ENCODE results near the gene FOXB2. TPM values are rescaled to one million over a fixed set of nuclear protein-coding genes. Genes with fewer than 3 reads are reported as not detected.
"Not testable (repeated sequence)": the region's sequence is repeated elsewhere in the genome, so short reads cannot be mapped to it uniquely, and the experiment has no call there.

The FOXB2 gene
- total RNA-seq, 1 experiment from 2014 or later = not detected

DNA sequence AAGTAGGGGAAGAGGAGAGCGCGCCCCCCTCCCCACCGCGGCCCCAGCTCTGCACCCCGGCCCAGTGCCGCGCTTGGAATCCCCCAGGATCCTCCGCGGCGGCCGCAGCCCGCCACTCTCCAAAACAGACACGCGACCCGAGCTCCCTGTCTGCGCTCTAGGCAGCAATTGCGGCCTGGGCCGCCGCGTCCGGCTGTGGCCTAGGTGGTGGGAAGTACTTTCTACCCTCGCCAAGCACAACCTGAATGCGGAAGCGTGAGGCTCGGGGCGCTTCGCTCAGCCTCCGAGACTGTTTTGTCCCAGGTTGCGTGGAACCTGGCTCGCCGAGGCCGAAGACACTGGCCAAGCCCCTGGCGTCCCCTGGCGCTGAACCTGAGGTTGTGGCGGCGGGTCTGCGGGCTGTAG, 3.3 kb upstream of the FOXB2 start:
- DNase-seq (ENCODE audit: low read depth) = no peak

DNA sequence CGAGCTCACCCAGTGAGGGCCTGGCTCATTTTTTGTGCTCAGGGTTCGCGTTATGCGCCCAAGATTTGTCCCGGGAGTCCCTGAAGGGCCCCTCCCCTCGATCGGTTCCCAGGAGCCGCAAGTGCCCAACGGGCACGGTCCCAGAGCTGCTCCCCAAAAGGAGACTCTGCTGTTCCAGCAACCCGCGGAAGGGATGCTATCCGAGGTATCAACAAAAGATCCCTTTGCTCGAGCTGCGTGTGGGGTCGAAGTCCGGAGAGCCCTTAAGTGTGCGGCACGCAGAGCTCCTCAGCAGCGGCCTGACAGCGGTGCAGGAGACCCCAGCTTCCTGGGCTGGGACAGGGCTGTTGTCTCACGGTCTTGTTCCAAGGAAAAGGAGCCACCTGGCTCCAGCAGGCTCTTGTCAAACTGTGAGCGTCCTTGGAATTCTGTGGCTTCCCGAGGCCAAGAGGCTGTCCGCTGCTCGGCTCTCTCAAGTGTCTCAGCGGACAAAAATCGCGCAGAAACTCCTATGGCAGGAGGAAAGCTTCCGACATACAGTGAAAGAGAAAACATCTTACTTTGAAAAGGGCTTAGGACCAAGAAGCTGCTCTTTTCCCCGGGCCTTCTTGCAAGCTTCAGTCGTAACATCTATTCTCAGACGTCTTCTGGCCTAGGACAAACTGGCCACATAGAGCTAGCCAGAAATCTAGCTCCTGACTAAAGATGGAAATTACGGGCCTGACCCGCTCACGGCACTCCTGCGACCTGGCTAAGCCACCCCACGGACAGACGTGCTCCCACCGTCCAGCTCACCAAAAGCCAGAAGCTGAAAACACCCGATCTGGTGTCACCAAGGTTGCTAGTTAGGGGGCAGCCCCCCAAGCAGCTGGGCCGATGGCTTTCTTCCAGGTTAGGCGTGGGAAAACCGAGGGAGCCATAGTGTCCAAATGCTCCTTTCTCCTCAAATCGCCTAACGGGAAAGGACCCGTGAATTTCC, 2.6 kb upstream of the FOXB2 start:
- no peak for DNase-seq (ENCODE audit: low read depth)

DNA sequence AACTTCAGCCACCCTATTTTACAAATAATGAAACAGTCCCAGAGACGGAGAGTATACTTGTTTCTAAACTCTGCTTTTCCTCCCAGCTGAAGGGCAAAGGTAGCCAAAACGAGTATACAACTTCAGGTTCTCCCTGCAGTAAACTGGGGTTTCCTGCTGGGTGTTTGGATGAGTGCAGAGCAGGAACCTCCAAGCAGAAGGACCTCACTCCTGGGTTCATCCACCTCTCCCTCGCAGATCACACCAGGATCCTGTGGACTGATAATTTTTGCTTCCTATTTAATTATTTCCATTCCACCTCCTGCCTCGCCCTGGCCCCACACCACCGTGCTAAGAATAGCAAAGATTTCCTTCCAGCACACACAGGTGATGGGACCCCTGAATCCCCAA, 2.0 kb upstream of the FOXB2 start:
- no peak for DNase-seq (ENCODE audit: low read depth)

DNA sequence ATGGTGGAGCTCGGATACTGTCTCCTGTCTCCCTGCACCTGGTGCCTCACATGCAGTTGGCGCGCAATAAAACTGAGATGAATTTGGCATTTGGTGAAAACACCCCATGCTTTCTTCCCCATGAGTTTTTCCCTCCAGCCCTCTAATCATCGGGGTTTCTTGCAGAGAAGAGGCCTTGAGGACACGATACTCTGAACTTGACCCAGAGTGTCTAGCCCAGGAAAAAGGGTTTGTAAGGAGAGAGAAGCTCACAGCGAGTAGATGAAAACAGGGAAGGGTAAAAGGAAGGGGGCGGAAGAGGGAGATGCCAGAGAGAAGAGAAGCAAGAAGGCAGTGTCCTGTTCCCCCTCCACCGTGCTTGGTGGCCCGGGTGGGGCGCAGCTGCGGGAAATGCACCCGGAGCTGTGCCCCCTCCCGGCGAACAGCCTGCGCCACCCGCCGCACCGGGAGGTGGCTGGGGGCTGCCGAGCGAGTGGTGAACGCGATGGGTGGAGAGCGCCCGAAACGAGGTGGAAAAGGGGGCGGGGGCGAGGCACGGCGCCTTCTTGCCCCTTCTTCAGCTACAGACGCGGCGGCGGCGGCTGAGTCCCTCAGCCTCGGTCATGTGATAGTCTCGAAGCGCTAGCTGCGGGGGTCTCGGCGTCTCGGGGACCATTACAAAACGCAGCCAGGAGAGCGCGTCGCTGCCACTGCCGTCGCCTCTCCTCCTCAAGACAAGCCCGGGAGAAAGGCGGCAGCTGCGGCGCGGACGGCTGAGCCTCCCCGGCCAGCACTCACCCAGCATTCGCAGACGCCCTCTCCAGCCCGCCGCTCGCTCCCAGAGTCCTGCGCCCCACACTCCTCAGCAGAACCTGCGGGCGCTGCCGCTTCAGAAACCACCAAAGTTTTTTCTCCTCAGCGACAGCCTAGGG, 1.1 kb upstream of the FOXB2 start:
- DNase-seq (ENCODE audit: low read depth) = no peak

DNA sequence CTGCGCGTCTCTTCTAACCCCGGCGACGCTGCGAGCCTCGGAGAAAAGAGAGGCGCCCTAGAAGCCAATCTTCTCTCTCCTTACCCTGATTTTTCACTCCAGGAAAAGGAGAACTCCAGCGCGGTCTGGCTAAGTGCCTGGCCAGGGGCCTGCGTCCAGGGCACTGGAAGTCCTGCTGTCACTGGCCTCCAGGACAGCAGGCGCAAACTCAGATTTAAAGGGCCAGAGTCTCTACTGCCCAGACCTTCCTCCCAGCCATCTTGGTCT, 553 bp upstream of the FOXB2 start:
- DNase-seq (ENCODE audit: low read depth) = no peak

DNA sequence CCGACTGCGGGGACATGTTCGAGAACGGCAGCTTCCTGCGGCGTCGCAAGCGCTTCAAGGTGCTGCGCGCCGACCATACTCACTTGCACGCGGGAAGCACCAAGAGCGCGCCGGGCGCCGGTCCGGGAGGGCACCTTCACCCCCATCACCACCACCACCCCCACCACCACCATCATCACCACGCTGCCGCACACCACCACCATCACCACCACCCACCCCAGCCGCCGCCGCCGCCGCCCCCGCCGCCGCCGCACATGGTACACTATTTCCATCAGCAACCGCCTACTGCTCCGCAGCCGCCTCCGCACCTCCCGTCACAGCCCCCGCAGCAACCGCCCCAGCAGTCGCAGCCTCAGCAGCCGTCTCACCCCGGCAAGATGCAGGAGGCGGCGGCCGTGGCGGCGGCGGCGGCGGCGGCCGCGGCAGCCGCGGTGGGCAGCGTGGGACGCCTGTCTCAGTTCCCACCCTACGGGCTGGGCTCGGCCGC, 514 bp downstream of the FOXB2 start:
- no peak for DNase-seq (ENCODE audit: low read depth)

DNA sequence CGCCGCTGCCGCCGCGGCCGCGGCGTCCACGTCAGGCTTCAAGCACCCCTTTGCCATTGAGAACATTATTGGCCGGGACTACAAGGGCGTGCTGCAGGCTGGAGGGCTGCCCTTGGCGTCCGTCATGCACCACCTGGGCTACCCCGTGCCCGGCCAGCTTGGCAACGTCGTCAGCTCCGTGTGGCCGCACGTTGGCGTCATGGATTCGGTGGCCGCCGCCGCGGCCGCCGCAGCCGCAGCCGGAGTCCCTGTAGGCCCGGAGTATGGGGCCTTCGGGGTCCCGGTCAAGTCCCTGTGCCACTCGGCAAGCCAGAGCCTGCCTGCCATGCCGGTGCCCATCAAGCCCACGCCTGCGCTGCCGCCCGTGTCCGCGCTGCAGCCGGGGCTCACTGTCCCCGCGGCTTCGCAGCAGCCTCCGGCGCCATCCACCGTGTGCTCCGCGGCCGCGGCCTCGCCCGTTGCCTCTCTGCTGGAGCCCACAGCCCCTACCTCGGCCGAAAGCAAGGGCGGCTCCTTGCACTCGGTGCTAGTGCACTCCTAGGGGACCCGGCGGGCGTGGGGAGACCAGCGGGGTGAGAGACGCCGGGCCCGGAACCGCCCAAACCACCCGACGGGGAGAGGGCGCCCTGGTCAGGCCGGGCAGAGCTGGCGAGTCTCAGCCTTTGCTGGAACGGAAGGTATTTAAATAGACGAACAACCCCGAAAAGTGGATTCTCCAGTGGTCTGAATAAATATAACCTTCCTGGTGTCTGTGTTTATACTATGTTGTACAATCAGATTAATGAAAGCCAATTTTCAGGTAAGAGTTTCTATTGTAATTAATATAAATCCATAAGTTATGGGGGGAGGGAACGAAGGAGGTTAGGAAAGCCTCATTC, 1.2 kb downstream of the FOXB2 start:
- DNase-seq (ENCODE audit: low read depth) = no peak

DNA sequence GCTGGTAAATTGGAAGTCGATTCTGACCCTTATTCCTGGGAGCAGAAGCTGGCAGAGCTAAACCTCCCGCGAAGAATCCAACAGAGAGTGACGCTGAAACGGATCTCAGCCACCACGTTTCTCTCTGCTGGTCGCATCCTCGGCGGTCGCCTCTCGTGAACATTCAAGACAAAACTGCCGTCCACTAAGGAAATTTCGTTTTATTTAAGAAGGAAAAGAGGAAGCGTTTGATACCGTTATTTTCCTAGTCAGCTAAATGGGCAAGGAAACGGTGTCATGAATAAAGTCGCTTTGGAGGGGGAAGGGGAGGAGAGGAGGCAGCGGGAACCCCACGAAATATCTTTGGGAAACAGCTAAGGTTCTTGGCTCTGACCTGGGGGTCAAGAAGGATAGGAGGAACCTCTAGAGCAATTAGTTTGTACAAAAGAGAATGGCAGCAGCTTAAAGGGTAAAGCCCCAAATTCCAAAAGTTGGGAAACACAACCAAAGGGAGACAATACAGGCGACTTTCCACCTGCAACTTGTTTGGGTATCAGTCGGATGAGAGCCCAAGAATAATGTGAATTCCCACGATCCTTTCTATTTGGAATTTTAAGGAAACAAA, 1.9 kb downstream of the FOXB2 start:
- DNase-seq (ENCODE audit: low read depth) = no peak

DNA sequence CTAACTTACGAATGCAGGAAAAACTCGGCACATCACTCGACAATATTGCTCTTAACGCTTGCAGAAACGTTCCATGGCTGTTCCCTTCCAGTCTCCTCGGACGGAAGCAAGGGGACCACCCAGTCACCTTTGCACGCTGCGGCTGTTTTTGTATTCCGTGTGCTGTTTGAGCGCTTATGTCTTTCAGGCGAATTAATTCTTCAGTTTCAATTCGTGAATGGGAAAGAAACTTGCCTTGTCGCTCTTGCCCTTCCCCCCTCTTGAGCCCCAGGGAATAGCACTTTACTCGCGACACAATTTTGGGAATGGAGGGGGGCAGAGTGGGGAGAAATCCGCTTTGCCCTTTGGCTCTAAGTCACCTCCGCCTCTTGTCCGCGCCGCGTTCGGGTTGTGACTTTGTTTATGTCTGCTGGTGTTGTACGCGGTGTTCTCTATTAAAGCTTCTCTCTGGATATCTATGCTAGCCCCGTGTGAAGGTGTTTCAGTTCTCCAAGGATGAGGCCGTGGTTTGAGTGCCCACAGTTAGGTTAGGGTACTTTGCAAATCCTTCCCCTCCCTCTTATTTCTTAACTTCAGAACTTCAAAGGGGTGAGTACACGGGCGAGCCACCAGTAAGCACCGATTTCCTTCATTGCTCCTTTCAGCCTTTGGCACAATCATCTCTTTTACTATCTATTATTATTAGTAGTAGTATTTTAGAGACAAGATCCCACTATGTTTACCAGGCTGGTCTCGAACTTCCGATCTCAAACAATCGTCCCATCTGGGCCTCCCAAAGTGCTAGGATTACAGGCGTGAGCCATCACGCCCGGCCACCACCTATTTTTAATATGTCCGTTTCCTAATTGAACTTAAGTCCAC, 2.7 kb downstream of the FOXB2 start:
- DNase-seq (ENCODE audit: low read depth) = no peak

DNA sequence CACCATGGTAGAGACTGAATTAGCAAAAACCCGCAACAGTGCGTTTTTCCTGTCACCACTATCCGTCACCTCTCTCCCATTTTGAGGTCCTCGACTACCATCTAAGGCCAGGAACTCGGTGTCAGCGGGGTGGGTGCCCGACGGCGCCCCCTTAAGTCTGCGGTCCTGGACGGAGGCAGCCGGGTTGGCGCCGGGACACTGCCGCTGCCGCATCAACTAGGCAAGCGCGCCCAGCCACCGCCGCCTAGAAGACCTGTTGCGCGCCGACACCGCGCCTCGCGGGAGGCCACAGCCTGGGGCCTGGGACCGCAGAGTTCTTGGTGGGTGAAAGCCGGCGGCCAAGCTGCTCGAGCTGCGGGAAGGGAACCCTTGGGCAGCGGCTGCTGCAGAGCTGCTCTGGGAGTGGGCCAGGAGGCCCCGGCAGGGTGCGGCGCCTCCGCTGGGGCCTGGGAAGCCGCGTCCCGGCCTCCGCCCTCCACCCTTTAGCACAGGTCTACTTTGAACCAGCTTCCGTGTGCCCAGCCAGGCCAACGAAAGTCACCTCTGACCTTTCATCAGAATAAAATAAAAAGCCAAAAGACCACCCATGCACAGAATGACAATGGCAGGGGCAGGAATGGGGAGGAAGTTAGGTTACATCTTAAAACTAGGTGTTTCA, 3.5 kb downstream of the FOXB2 start:
- DNase-seq (ENCODE audit: low read depth) = no peak

DNA sequence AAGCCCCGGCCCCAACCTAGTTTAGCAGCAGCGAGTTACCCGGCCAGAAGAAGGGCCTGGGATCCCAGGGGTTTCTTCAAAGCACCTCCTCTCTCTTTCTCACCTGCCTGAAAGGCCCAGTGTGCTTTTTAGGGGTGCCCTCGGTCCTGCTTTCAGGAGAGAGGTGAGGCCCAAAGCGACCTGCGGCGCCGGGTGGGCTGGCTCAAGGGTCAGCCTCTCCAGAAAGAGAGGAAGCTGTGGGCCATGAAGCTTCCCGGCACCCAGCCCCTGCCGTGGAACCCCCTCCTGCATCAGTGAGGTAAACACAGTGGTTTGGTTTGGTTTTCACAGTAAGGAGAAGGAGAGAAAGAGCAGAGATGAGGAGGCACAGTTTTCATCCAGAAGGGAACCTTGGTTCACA, 4.3 kb downstream of the FOXB2 start:
- DNase-seq (ENCODE audit: low read depth) = no peak

DNA sequence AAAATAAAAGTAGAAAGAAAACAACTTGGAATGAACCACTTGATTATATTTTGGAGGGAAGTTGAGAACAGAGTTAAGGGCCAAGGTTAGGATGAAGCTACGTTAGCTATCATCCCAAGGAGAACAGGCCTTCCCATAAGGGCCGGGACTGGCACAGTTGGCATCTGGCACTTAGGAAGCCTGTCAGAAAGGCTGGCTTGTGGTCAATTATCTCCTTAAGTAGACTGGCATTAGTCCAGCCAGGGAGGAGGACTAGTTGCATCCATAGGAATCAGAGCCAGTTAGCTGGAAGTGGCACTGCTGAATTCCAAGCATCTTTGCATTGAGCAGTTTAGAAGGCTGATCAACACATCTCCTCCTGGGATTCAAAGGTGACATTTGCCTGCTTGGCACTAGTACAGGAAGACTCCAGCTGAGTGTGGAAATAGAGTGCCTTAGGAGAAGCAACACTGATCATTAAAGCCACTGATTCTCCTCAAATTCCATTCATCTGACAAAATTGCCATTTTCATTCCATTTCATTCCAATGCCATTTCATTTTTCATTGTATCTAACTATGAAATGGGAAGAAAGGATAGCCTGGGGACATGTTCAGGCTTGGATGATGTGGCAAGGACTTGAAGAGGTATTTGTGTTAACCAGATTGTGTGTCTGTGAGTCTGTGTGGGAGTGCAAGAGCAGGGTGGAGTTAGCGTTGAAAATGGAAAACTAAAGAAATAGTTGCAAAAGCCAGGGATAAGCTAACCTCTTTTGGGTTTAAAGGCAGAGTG, 5.5 kb downstream of the FOXB2 start:
- no peak for DNase-seq (ENCODE audit: low read depth)

DNA sequence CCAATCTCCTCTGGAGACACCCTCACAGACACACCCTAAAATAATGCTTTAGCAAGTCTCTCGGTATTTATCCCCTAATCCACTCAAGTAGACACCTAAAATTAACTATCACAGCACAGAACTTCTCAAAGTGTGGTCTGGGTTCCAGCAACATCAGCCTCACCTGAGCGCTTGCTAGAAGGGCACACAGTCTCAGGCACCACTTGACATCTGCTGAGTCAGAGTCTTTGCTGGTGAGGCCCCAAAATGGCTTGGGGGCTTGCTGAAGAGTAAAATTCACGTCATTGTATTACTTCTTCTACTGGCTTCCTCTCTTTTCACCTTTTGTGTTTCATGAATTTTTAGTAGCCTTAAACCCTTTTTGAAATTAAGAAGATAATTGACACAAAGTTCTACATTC, 9.0 kb downstream of the FOXB2 start:
- no peak for DNase-seq (ENCODE audit: low read depth)

DNA sequence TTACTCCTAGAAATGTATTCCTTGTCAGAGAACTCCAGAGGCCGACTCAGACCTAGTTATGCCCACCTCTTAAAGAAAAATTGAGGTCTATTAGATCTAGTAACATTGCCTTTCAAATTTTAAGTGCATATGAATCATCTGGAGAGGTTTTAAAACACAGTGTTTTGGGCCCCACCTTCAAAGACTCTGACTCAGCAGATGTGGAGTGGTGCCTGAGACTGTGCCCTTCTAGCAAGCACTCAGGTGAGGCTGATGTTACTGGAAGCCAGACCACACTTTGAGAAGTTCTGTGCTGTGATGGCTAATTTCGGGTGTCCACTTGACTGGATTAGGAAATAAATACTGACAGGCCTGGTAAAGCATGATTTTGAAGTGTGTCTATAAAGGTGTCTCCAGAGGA, 10.6 kb downstream of the FOXB2 start:
- DNase-seq (ENCODE audit: low read depth) = no peak

DNA sequence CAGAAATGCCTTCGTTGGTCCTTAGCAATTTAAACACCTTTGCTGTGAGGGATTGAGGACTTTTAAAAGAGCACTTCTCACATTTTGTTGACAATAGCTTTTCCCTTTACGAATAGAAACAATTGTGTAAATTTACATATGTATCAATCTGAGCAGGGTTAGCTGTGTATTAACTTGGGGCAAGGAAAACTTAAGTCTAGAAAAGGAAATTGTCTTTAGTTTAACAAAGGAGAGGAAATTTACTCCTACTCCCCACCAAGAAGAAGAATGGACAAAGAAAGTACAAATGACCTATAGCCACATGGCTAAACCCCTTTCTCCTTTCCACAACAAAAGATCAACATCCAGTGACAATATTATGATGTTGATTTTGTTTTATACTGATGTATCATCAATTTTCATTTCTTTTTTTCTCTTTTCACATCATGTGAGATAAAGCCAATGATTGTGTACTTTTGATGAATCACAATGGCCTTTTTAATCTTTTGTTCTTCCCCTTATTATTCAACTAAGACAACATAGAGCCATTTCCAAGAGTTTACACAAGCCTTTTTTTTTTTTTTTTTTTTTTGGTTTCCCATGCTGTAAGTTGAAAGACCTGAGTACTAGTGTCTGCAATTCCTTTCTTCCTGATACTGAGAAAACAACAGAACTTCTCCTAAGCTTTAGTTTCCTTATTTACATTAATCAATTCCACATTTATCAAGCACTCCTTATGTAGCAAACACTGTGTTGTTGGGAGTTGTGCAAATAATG, 19.0 kb downstream of the FOXB2 start:
- no peak for DNase-seq (ENCODE audit: low read depth)

DNA sequence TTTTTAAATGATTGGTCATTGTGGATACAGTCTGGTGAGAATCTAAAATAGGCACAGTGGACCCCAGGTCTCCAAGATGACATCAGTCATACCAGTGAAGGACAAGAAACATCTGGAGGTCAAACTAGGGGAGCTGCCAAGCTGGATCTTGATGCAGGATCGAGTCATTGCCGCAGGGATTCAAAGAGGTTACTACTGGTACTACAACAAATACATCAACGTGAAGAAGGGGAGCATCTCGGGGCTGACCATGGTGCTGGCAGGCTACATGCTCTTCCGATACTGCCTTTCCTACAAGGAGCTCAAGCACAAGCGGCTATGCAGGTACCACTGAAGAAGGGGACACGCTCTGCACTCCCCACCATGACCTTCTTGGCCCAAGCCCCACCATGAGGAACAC, 20.9 kb downstream of the FOXB2 start:
- no peak for DNase-seq (ENCODE audit: low read depth)

DNA sequence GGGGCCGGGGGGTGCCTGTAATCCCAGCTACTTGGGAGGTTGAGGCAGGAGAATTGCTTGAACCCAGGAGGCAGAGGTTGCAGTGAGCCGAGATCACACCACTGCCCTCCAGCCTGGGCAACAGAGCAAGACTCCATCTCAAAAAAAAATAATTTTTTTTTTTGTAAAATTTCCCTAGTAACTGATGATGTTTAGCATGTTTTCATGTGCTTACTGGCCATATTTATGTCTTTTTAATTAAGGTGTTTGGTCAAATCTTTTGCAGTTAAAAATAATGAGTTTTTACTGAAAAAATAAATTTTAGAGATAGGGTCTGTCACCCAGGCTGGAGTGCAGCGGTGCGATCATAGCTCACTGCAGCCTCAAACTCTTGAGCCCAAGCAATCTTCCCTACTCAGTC, 24.3 kb downstream of the FOXB2 start:
- DNase-seq (ENCODE audit: low read depth) = not testable (repeated sequence)

DNA sequence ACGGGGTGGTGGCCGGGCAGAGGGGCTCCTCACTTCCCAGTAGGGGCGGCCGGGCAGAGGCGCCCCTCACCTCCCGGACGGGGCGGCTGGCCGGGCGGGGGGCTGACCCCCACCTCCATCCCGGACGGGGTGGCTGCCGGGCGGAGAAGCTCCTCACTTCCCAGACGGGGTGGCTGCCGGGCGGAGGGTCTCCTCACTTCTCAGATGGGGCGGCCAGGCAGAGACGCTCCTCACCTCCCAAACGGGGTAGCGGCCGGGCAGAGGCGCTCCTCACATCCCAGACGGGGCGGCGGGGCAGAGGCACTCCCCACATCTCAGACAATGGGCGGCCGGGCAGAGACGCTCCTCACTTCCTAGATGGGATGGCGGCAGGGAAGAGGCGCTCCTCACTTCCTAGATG, 41.2 kb downstream of the FOXB2 start:
- not testable (repeated sequence) for DNase-seq (ENCODE audit: low read depth)
